ENCODE results near the gene NPHP4. TPM values are rescaled to one million over a fixed set of nuclear protein-coding genes. Genes with fewer than 3 reads are reported as not detected.

Gene NPHP4
- total RNA-seq, 1 experiment from 2014 or later = 20.0 TPM

DNA sequence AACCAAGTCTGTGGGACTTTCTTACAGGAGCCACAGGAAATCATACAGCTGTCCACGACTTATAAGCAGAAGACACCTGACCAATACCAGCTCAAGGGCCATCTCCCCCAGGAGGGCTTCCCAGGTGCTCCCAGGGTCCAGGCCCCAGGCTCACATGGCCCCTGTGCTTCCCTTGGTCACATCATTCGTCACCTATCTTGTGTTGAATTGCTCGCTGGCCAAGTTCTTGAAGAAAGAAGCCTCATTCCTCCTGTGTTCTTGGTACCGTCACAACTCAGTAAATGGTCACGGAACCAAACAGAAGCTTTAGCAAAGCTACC is 3.0 kb downstream of the NPHP4 start:
- Histone ChIP-seq H3K79me2 (ENCODE audit: insufficient read depth, low read length) (peaks cover 8% of the 10 kb centered on the region; the same call in 1 of the 2 replicates), H3K9ac (ENCODE audit: low read length) (no peak overlapping the region), H4K20me1 (ENCODE audit: insufficient read depth) (no peaks in the 10 kb centered on the region), H3K27ac (ENCODE audit: low read depth, low read length) (no peak overlapping the region), H3K36me3 (ENCODE audit: control insufficient read depth in 1 of 2, insufficient read depth in 2 of 2, low read length in 2 of 2) (no peaks in the 10 kb centered on the region), H2AFZ (ENCODE audit: low read depth, low read length, poor library complexity, severe bottlenecking) (no peak overlapping the region), H3K4me1 (ENCODE audit: control insufficient read depth in 1 of 2, insufficient read depth in 2 of 2, low read length in 2 of 2) (peaks cover 16 to 20% of the 10 kb centered on the region in 2 experiments), H3K27me3 (ENCODE audit: insufficient read depth, low read length) (no peaks in the 10 kb centered on the region), H3K9me2 (ENCODE audit: insufficient read depth) (no peaks in the 10 kb centered on the region), H3K4me2 (ENCODE audit: low read length) (no peak overlapping the region), H3K9me3 (ENCODE audit: control insufficient read depth in 1 of 2, insufficient read depth in 1 of 2, low read depth in 1 of 2, low read length in 2 of 2) (no peaks in the 10 kb centered on the region), H3K4me3 (replicated peaks in 1 of 2; ENCODE audit: low read depth in 1 of 2, low read length in 2 of 2) (no peak overlapping the region)
- no peak for DNase-seq (ENCODE audit: low read depth, low spot score)
- TF ChIP-seq EGR1 (IDR thresholded peaks at IDR 0.05; ENCODE audit: low read depth) (no peak), FOSL1 (IDR thresholded peaks at IDR 0.05; ENCODE audit: low read depth) (no peak), MAX (IDR thresholded peaks at IDR 0.05) (no peak), POLR2AphosphoS5 (IDR thresholded peaks at IDR 0.05; ENCODE audit: low read depth, low read length) (no peak), EZH2phosphoT487 (IDR thresholded peaks at IDR 0.05; ENCODE audit: borderline replicate concordance) (no peak)
- ChIA-PET POLR2A (no interaction called here), RAD21 (ENCODE audit: low non-redundant PET in 1 of 2, low total read pairs in 2 of 2, uncharacterized antibody in 2 of 2, unreplicated experiment in 2 of 2) (no interaction called here), CTCF (no interaction called here)
- no peak for ATAC-seq
- intact Hi-C loops (cut with micrococcal nuclease) = no loop called here
- no TSS peak for BruUV-seq (replicated peaks)

GRCh38 chr1:5988596-5989285 is 3.5 kb downstream of the NPHP4 start:
- Histone ChIP-seq H3K36me3 (ENCODE audit: control insufficient read depth in 1 of 2, insufficient read depth in 2 of 2, low read length in 2 of 2) (no peaks in the 10 kb centered on the region), H4K20me1 (ENCODE audit: insufficient read depth) (no peaks in the 10 kb centered on the region), H3K27ac (ENCODE audit: low read depth, low read length) (no peak overlapping the region), H3K9me2 (ENCODE audit: insufficient read depth) (no peaks in the 10 kb centered on the region), H3K4me1 (ENCODE audit: control insufficient read depth in 1 of 2, insufficient read depth in 2 of 2, low read length in 2 of 2) (peaks cover 11 to 17% of the 10 kb centered on the region in 2 experiments), H2AFZ (ENCODE audit: low read depth, low read length, poor library complexity, severe bottlenecking) (no peak overlapping the region), H3K79me2 (ENCODE audit: insufficient read depth, low read length) (peaks cover 8% of the 10 kb centered on the region; the same call in 1 of the 2 replicates), H3K9me3 (ENCODE audit: control insufficient read depth in 1 of 2, insufficient read depth in 1 of 2, low read depth in 1 of 2, low read length in 2 of 2) (no peaks in the 10 kb centered on the region), H3K4me3 (replicated peaks in 1 of 2; ENCODE audit: low read depth in 1 of 2, low read length in 2 of 2) (no peak overlapping the region), H3K4me2 (ENCODE audit: low read length) (no peak overlapping the region), H3K9ac (ENCODE audit: low read length) (no peak overlapping the region), H3K27me3 (ENCODE audit: insufficient read depth, low read length) (no peaks in the 10 kb centered on the region)
- ATAC-seq (no peak), DNase-seq (ENCODE audit: low read depth, low spot score) (no peak)
- POLR2A ChIA-PET = no interaction called here
- BruUV-seq (replicated peaks) = no TSS peak
- CTCF ChIA-PET = no interaction called here
- intact Hi-C loops (cut with micrococcal nuclease) = no loop called here
- RAD21 ChIA-PET (ENCODE audit: low non-redundant PET in 1 of 2, low total read pairs in 2 of 2, uncharacterized antibody in 2 of 2, unreplicated experiment in 2 of 2) = no interaction called here
- TF ChIP-seq CEBPB (IDR thresholded peaks at IDR 0.05; ENCODE audit: low read depth) (no peak), YY1 (IDR thresholded peaks at IDR 0.05; ENCODE audit: extremely low read depth, insufficient replicate concordance, low read depth, low read length) (no peak), EGR1 (IDR thresholded peaks at IDR 0.05; ENCODE audit: low read depth) (no peak), EZH2 (IDR thresholded peaks at IDR 0.05) (no peak), ZFX (IDR thresholded peaks at IDR 0.05) (no peak), TCF7L2 (IDR thresholded peaks at IDR 0.05; ENCODE audit: borderline replicate concordance, extremely low read depth, insufficient read depth, insufficient read length) (no peak), EZH2phosphoT487 (IDR thresholded peaks at IDR 0.05; ENCODE audit: borderline replicate concordance) (no peak), POLR2A (IDR thresholded peaks at IDR 0.05; ENCODE audit: borderline replicate concordance, extremely low read depth, insufficient read depth, insufficient read length) (no peak), SIN3A (IDR thresholded peaks at IDR 0.05; ENCODE audit: low read depth) (no peak), SP1 (IDR thresholded peaks at IDR 0.05; ENCODE audit: low read depth) (no peak)
- TF ChIP-seq, protein P1, sequence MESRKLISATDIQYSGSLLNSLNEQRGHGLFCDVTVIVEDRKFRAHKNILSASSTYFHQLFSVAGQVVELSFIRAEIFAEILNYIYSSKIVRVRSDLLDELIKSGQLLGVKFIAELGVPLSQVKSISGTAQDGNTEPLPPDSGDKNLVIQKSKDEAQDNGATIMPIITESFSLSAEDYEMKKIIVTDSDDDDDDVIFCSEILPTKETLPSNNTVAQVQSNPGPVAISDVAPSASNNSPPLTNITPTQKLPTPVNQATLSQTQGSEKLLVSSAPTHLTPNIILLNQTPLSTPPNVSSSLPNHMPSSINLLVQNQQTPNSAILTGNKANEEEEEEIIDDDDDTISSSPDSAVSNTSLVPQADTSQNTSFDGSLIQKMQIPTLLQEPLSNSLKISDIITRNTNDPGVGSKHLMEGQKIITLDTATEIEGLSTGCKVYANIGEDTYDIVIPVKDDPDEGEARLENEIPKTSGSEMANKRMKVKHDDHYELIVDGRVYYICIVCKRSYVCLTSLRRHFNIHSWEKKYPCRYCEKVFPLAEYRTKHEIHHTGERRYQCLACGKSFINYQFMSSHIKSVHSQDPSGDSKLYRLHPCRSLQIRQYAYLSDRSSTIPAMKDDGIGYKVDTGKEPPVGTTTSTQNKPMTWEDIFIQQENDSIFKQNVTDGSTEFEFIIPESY (IDR thresholded peaks at IDR 0.05; ENCODE audit: extremely low read depth, insufficient replicate concordance, low read length) = no peak
- TF ChIP-seq, protein P2, sequence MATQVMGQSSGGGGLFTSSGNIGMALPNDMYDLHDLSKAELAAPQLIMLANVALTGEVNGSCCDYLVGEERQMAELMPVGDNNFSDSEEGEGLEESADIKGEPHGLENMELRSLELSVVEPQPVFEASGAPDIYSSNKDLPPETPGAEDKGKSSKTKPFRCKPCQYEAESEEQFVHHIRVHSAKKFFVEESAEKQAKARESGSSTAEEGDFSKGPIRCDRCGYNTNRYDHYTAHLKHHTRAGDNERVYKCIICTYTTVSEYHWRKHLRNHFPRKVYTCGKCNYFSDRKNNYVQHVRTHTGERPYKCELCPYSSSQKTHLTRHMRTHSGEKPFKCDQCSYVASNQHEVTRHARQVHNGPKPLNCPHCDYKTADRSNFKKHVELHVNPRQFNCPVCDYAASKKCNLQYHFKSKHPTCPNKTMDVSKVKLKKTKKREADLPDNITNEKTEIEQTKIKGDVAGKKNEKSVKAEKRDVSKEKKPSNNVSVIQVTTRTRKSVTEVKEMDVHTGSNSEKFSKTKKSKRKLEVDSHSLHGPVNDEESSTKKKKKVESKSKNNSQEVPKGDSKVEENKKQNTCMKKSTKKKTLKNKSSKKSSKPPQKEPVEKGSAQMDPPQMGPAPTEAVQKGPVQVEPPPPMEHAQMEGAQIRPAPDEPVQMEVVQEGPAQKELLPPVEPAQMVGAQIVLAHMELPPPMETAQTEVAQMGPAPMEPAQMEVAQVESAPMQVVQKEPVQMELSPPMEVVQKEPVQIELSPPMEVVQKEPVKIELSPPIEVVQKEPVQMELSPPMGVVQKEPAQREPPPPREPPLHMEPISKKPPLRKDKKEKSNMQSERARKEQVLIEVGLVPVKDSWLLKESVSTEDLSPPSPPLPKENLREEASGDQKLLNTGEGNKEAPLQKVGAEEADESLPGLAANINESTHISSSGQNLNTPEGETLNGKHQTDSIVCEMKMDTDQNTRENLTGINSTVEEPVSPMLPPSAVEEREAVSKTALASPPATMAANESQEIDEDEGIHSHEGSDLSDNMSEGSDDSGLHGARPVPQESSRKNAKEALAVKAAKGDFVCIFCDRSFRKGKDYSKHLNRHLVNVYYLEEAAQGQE (IDR thresholded peaks at IDR 0.05; ENCODE audit: low read depth) = no peak
